ENCODE measurements around the gene HES1.

HES1 gene

DNA sequence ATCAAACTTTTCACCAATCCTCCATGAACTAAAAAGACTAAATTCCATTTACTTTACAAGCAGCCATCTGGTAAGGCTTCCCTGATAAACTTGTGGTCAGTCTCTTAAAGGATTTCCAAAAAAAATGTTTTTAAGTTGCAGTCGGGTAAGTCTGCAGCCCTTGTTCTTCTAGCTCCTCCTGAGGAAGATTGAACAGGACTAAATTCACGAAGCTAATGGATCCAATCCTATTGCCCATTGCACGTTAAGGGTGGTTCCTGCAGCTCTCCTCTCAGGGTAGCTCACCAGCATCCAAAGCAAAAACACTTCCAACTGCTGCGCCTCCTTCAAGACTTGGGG, 2.8 kb downstream of the HES1 start:
- no peak for FAIRE-seq
- TF ChIP-seq, protein P1, sequence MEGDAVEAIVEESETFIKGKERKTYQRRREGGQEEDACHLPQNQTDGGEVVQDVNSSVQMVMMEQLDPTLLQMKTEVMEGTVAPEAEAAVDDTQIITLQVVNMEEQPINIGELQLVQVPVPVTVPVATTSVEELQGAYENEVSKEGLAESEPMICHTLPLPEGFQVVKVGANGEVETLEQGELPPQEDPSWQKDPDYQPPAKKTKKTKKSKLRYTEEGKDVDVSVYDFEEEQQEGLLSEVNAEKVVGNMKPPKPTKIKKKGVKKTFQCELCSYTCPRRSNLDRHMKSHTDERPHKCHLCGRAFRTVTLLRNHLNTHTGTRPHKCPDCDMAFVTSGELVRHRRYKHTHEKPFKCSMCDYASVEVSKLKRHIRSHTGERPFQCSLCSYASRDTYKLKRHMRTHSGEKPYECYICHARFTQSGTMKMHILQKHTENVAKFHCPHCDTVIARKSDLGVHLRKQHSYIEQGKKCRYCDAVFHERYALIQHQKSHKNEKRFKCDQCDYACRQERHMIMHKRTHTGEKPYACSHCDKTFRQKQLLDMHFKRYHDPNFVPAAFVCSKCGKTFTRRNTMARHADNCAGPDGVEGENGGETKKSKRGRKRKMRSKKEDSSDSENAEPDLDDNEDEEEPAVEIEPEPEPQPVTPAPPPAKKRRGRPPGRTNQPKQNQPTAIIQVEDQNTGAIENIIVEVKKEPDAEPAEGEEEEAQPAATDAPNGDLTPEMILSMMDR (IDR thresholded peaks at IDR 0.05; ENCODE audit: insufficient read depth, missing control alignments) = no peak
- DNase-seq (ENCODE audit: insufficient read length, low spot score) = no peak

DNA sequence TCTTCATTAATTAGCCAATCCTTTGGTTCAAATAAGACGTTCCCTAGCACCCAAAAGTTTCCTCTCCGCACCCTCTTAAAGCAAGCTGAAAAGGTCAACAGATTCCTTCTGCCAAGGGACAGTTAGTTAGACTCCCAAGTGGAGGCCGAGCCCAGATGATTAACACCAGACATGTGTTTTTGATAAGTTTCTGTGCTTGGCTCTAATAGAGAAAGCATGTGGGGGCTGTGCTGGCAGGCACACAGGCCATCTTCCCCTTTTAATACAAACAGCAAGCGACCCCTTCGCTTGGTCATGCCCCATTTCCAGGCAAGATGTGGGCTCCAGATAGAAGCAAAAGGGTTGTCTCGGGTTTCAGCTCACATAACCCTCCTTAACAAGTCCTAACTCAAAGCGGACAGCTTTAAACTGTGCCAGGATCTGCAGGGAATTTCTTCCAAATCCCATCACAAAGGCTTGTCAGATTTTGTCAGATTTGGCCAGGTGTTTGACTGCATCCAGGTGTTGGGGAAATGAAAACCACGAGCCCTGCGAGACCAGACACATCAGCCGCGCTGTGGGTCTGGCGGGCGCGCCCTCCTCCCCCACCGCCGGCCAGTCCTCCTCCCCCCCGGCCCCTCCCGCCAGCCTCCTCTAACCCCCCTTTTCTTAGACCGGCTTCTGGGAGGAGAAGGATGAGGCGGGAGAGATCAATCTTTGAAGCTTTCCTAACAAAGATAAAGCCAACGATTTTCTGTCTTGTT, 3.3 kb downstream of the HES1 start:
- TF ChIP-seq, protein P1 (IDR thresholded peaks at IDR 0.05; ENCODE audit: insufficient read depth, missing control alignments) = no peak
- FAIRE-seq (no peak), DNase-seq (ENCODE audit: insufficient read length, low spot score) (no peak)

DNA sequence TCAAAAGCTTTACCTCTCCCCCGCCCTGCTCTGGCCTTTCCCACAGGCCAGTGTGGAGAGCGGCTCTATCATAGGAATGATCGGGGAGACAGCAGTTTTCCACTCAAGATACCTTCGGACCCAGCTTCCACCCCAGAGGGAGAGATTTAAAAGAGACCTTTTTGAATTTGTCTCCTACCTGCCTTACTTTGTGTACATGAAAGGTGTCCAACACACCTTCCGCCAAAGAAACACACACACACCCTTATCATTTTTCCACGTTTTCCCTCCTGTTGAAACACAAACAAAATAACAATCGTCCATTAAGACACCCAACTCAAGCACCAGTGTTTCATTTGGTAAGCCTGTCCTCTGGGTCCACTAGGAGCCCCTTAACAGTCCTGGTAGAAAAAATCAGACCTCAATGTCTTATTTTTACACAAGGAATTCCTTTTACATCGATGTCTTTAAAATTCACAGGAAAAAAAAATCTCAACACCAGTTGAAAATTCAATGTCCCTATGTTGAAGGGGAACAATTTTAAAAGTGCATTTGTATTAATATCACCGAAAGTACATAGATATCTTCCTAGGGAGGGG, 4.0 kb downstream of the HES1 start:
- TF ChIP-seq, protein P1 (IDR thresholded peaks at IDR 0.05; ENCODE audit: insufficient read depth, missing control alignments) = no peak
- no peak for FAIRE-seq
- DNase-seq (ENCODE audit: insufficient read length, low spot score) = no peak

DNA sequence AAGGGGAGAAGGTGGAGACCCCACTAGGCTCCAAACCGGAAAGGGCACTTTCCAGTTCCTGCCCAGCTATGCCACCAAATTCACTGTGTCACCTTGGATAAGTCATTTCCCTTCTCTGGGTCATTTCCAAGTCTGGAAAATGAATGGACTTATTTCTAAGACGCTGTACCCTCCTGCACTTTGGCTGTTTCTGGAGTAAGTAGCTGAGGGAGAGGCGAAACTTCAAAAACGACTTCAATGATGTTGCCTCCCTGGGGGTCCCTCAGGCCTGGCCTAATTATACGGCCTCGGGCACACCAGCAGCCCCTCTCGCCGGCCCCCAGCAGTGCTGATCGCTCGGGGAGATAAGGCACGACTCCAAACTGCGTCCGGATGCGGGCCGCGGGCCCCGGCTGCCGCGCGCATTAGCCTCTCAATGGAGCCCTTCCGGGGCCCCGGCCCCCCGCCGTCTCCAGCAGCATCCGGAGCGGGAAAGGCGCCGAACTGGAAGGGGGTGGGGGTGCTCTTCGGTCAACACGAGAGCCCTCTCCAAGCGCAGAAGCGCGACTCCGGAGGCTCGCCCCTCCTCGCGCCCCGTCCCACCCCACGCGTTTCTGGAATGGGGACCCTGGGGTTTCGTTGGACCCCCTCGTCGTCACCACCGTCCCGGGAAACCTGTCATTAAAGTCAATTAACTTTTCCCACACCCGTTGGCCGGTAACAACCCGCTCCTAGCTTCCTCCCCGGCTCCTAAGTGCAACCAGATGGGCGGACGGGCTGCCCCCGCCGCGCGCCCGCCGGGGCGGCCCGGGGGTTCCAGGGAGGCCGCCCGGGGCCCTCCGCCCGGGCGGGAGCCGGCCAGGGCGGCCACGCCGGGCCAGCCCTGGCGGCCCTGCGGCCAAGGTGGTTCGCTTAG, 4.8 kb downstream of the HES1 start:
- TF ChIP-seq, protein P1 (IDR thresholded peaks at IDR 0.05; ENCODE audit: insufficient read depth, missing control alignments) = no peak
- FAIRE-seq = no peak
- DNase-seq (ENCODE audit: insufficient read length, low spot score) = no peak

DNA sequence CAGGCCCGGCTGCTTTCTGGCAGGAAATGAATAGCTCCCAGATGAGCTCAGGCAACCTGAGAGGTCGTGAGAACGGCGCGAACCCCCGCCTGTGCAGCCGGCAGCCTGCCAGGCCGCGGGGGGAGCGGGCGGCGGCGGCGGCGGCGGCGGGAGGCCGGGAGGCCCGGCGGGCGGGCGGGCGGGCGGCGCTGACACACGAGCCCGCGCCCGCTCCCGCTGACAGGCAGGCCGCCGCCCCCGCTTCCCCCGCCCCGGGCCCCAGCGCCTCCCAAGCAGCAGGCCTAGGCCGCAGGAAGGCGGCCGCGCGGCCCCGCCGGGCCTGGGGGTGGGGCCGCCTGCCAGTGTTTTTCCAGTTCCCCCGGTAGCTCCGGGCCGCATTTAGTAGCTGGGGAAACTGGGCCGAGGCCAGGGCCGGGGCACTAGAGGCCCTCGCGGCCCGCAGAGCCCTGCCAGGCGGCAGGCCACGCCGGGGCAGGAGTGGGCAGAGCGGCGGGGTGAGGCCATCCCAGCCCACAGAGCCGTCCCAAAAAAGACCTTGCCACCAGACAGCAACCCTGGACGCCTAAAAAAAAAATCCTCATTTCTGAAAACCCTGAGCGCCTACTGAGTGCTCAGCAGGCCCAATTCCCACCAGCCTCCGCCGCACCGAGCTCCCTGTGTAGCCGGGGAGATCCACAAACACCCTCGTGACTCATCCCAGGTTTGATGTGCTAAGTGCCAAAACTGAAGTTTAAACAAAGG, 5.6 kb downstream of the HES1 start:
- TF ChIP-seq, protein P1 (IDR thresholded peaks at IDR 0.05; ENCODE audit: insufficient read depth, missing control alignments) = no peak
- FAIRE-seq (no peak), DNase-seq (ENCODE audit: insufficient read length, low spot score) (no peak)

DNA sequence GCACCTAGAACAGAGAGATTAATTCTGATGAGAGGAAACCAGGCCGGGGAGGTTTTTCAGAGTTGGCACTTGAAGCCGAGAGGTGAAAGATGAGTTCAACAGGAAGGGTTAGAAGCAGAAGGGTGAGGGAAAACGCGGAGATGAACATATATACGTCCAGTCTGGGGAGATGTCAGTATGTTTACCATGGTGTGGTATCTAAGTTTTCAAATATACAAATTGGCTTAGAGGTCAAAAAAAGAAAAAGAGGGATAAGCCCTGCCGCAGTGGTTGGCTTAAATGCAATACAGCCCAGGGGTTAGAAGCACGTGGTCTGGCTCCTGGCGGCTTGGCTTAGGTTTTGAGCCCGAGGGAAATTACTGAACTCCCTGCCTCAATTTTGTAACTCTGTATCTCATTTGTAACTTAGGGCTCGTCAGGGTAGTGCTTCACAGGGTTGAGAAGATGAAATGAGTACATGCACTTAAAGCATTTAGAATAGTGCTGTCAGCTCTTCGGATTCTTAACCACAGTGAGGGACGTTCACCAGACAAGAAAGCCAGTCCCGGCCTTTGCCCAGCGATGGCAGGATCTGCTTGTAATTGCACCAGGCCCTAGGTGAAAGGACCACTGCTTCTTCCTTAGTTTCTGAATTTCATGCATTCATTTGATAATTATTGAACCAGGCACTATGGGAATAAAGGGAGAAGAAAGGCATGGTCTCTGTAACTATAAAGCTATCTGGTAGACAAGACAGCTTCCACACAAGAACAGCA, 6.4 kb downstream of the HES1 start:
- FAIRE-seq = no peak
- DNase-seq (ENCODE audit: insufficient read length, low spot score) = no peak
- TF ChIP-seq, protein P1 (IDR thresholded peaks at IDR 0.05; ENCODE audit: insufficient read depth, missing control alignments) = no peak
